Subcutaneous adipose tissue (tissue), 4 donors: ENCODE results near the gene GRAMD2B. TPM values are rescaled to one million over a fixed set of nuclear protein-coding genes. Genes with fewer than 3 reads are reported as not detected.

Experiments used
- CTCF ChIP-seq: fragments of 450-650 bp; IDR thresholded peaks from one replicate; pipeline ENCODE4 v1.5.1; 2016; ENCODE audit warnings: low read depth, mild to moderate bottlenecking, control low read depth, antibody characterized with exemption, moderate library complexity
- total RNA-seq, 4 donors: library from RNA; depleted of rRNA; stranded (reverse); fragments of >200 nt; gene quantifications; one replicate each; pipeline ENCODE4 v1.1.0, GENCODE V29; 2016

Gene GRAMD2B
- total RNA-seq, 4 donors from 2014 or later = 30.3 to 50.9 (median 32.7) TPM

GRCh38 chr5:126385524-126386502 lies 37.4 kb upstream of the GRAMD2B start:
- no peak for TF ChIP-seq CTCF

GRCh38 chr5:126389179-126389578 lies 34.0 kb upstream of the GRAMD2B start:
- no peak for TF ChIP-seq CTCF

GRCh38 chr5:126390051-126390450 lies 33.2 kb upstream of the GRAMD2B start:
- no peak for TF ChIP-seq CTCF

GRCh38 chr5:126391386-126391785 lies 31.8 kb upstream of the GRAMD2B start:
- no peak for TF ChIP-seq CTCF

- TF ChIP-seq CTCF = no peak
Observed at GRCh38 chr5:126394211-126394788, 28.9 kb upstream of the GRAMD2B start.

- TF ChIP-seq CTCF = no peak
Observed at GRCh38 chr5:126395198-126395597, 28.0 kb upstream of the GRAMD2B start.

- TF ChIP-seq CTCF = no peak
Observed at GRCh38 chr5:126395605-126396004, 27.6 kb upstream of the GRAMD2B start.
